Islet precursor cell (in vitro differentiated cells): ENCODE results near the gene GHRH.

Experiments used
- DNase-seq: peaks from one replicate; pipeline ENCODE4 v3.0.0-alpha.2; 2018

GHRH gene, protein sequence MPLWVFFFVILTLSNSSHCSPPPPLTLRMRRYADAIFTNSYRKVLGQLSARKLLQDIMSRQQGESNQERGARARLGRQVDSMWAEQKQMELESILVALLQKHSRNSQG

DNA sequence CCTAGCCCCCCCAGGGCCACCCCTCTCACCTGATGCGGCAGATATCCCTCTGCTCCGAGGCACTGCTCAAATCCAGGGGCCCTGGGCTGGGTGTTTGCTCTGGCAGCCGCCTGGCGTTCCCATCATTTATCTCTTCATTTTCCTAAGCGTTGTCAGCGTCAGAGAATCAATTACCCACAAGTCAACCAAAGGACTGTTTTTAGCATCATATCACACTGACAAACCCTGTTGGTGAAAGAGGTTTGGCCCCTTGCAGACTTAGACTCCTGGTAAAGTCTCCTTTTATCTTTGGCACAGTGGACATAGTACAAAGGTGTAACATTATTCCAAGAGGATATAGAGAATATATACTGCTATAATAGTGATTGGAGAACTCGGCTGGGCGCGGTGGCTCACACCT lies at the start of gene GHRH:
Gene GHRH (minus strand): TSS at position 101 of the 400 bp plus-strand sequence. CDS start 4,925 bp downstream, outside the sequence.
- DNase-seq = no peak

GRCh38 chr20:37310951-37311350 lies 49.3 kb upstream of the GHRH start:
- DNase-seq = peak; percentile 42

GRCh38 chr20:37309936-37310590 lies 48.4 kb upstream of the GHRH start:
- DNase-seq = peak; percentile 97

DNA sequence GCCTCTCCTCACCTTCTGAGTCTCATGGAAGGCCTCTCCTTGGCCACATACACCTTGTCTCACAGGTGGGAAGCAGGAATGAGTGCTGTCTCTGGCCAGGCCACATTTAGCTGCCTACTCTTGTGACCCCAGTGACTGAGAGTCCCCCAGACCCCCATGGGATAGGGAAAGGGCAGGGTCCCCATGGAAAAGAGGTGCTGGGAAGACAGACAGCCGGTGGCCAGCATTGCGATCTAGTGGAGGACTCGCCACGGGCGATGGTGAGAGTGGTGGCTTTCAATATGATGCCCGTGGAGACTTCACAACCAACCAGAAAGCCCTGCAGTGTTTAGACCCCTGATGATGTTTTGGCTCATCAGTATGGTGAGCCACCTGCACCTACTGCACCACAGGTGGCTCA lies 47.7 kb upstream of the GHRH start:
- no peak for DNase-seq

DNA sequence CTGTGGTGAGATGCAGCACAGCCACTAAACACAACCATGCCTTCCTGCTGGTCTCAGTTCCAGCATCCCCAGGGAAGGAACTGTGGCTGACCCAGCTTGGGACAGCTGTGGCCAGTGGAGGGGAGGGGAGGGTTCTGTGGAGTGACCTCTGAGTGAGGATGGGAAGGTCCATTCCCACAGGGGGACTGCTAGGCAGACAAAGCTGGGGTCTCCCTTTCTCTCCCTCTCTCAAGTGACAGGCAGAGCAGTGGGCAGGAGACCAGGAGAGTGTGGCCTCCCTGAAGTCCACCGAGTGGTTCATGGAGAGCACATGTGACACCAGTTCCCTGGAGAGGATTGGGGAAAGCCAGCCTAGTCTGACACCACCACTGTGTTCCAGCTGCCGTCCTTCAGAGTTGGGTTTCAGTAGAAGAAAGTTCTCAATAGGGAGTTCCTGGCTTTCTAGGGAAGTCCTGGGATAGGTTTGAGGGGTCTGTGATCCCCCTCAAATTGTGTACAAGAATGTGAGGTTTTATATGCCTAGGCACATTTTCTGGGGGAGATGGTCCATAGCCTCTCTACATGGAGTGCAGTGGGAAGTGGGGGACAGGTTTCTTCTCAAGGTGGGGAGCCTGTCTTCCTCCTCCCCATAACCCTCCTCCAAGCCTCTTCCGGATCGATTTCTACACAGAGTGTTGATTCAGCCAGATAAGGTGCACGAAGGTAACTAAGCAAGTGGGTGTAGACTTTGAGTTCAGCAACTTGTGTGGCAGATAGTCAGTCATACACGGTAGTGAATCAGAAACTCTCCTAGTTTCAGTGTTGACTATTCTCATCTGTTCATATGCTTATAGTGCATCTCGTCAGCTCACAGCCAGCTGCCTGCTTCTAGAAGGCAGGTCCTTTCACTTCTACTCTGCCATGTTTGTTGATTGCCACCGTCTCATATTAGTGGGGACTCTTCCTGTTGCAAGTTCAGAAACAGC lies 46.8 kb upstream of the GHRH start:
- DNase-seq = peak; percentile 42

DNA sequence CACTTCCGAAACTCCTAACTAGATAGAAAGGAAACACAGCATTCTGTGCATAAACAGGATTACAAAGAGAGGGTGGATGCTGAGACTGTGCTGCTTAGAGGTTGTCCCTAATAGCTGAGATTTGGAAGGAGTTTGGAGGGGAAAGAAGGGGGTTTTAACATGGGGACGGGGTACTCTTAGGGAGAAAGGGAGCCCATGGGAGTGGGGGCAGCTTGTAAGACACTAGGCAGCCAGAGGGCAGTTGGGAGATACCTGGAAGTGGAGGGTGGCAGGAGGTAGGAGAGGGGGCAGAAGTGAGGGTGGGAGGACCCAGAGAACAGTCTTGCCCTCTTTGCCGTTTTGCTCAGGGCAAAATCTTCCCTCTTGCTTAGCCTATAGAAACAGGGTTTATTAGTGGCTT lies 44.2 kb upstream of the GHRH start:
- peak; percentile 34 for DNase-seq

DNA sequence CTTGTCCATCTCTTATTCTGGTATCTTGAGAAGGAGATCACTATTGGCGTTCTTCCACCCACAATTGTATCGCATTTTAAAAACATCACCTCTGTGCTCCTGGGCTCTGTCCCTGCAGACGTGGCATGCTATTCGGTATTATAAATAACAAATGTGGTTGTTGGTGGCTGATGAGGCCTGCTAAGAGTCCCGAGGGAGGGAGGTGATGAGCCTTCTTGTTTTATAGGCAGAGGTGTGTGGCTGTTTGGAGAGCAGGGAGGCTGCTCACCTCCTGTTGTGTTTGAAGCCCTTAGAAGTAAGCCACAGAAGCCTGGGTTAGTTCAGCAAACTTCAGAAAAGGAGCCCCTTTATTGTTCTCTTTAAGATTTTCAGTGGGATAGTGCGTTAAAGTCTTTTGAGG lies 43.5 kb upstream of the GHRH start:
- no peak for DNase-seq

- no peak for DNase-seq
Observed at GRCh38 chr20:37303637-37304036, 42.0 kb upstream of the GHRH start.

DNA sequence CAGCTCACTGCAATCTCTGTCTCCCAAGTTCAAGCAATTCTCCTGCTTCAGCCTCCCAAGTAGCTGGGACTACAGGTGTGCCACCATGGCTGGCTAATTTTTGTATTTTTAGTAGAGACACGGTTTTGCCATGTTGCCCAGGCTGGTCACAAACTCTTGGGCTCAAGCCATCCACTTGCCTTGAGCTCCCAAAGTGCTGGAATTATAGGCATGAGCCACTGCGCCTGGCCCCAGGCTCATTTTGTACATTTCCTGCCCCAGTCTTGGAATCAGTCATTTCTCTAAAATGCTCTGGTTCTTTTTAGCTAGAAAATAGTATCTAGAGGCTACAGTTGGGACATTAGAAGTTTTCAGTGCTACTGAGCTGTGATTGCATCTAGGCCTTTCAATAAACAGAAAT lies 41.4 kb upstream of the GHRH start:
- DNase-seq = no peak

- DNase-seq = no peak
Observed at GRCh38 chr20:37301558-37301957, 39.9 kb upstream of the GHRH start.

- DNase-seq = no peak
Observed at GRCh38 chr20:37301120-37301519, 39.5 kb upstream of the GHRH start.

DNA sequence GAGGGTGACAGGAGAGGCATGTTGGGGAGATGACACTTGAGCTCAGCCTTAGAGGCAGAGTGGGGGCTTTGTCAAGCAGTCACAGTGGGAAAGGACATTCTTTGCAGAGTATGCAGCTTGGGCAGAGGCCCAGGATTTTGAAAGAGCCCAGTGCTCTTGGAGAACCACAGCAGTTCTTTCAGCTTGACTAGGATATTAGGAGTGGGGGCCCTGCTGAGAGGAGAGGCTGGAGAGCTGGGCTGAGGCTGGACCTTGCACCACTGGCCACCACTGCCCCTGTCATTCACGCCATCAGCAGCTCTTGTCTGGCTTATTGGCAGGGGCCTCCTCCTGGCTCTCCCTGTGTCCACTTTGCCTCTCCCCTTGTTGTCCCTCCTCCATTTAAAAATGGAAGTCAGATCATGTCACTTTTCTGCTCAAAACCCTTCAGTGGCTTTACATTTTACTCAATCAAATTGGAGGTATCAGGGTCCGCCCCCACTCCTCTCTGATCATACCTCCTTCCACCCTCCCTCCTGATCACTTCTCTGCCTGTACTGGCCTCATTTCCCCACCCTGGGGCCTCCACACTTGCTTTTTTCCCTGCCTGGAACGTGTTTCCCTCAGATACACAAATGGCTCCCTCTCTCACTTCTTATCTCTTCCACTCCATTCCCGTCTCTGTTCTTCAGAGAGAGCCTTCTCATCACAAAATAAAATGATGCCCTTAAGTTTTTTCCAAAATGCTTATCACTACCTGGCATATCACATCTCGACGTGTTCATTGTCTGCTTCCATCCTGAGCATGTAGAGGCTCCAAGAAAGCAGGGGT lies 38.3 kb upstream of the GHRH start:
- DNase-seq = no peak

DNA sequence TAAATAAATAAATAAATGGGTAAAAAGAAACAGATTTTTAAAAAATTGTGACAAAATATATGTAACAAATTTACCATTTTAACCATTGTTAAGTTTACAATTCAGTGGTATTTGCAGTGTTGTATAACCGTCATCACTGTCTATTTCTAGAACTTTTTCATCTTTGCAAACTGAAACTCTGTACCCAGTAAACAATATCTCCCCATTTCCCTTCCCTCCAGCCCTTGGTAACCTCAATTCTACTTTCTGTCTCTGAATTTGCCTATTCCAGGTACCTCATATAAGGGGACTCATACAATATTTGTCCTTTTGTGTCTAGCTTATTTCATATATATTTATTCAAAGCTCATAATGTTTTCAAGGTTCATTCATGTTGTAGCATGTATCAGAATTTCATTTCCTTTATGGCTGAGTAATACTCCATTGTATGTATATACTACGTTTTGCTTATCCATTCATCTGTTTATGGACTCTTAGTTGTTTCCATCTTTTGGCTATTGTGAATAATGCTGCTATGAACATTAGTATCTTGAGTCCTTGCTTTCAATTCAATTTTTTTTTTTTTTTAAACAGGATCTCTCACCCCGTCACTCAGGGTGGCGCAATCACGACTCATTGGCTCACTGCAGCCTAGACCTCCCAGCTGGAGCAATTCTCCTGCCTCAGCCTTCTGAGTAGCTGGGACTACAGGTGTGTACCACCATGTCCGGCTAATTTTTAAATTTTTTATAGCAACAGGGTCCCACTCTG lies 36.8 kb upstream of the GHRH start:
- DNase-seq = no peak

DNA sequence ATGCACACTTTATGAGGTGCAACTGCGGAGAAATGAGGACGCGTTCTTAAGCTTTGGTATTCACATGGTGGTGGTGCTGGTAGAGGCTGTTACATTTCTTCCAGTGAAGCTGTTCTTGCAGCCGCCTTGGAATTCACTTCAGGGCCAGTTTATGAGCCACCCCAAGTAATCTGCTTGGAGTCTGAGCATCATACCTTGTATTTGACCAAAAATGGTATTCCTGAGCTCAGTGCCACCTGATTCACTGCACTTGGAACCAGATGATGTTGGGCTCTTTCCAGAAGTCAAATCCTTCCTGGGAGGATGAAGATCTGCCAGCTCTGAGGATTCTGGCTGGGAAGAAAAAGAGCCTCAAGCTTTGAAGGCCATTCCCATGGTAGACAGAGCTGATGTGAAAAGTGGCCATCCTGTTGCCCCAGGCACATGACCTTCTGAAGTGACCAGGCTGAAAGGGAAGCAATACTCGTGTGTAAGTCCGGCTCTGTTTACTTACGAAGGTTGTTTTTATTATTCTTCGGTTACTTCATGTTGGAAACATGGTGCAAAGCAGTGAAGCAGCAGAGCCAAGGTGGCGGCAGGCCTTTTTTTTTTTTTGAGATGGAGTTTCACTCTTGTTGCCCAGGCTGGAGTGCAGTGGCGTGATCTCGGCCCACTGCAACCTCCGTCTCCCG lies 35.6 kb upstream of the GHRH start:
- no peak for DNase-seq

GRCh38 chr20:37296371-37296770 lies 34.8 kb upstream of the GHRH start:
- no peak for DNase-seq

GRCh38 chr20:37295595-37295994 lies 34.0 kb upstream of the GHRH start:
- no peak for DNase-seq

- peak; percentile 95 for DNase-seq
Observed at GRCh38 chr20:37295001-37295400, 33.4 kb upstream of the GHRH start.

DNA sequence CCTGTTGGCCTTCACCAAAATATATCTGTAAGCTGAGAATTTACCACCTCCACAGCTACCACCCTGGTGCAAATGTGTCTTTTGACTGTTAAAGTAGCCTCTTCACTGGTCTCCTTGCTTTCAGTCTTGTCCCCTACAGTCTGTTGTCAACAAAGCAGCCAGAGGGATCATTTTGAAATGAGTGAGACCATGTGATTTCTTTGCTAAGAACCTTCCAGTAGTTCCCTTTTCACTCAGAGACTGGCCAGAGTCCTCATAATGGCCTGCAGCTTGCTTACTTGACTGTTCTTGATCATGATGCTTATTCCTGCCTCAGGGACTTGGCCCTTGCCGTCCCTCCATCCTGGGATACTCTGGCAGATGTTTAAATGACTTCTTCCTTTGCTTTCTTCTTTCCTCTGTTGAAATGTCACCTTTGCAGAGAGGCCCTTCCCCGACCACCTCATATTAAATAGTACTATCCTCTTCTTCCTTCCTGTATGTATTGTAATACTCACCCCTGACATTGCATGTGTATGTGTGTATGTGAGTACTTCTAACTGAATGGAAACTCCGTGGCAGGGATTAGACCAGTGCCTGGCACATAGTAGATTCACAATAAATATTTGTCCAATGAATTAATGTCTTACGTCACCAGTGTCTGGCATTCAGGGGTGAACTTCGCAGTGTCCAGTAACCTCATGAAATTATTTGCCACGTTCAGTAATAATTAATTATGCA lies 32.8 kb upstream of the GHRH start:
- no peak for DNase-seq

GRCh38 chr20:37293301-37293943 lies 31.8 kb upstream of the GHRH start:
- no peak for DNase-seq

DNA sequence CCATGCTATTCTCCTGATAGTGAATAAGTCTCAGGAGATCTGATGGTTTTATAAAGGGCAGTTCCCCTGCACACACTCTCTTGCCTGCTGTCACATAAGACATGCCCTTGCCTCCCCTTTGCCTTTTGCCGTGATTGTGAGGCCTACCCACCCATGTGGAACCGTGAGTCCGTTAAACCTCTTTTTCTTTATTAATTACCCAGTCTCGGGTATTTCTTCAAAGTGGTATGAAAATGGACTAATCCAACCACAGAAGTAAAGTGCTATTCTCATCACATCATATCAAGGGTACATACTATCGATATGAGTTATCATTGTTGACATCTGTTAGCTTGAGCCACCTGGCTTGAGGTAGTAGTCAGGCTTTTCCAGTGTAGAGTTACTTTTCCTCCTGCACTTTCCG lies 30.1 kb upstream of the GHRH start:
- no peak for DNase-seq
